ENCODE results near the gene PLCB4. TPM values are rescaled to one million over a fixed set of nuclear protein-coding genes. Genes with fewer than 3 reads are reported as not detected.

PLCB4 gene
- total RNA-seq, 2 experiments from 2014 or later, result not detected

DNA sequence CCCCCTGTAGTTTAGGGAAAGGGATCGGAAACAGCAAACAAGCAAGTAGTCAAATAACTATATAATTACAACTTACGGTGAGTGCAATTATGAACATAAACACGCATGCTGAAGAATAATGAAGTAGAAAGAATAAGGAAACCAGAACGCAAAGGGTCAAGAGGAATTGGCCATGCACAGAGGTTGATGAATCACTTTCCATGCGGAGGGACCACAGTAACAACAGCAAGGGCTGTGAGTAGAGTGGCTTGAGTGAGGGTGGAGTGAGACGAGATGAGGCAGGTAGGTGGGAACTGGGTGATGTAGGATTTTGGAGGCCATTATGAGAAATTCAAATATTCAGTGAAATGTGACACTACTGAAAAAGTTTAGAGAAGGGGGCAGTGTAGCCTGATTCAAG lies 333.3 kb downstream of the PLCB4 start:
- POLR2A ChIA-PET, result no interaction called here
- no peak for DNase-seq
- Mint-ChIP-seq H3K27me3 (no peaks in the 10 kb centered on the region), H3K9me3 (no peaks in the 10 kb centered on the region), H3K36me3 (ENCODE audit: low read depth) (no peaks in the 10 kb centered on the region), H3K4me1 (no peaks in the 10 kb centered on the region), H3K4me3 (no peak overlapping the region), H3K27ac (no peak overlapping the region)
- CTCF ChIA-PET, result no interaction called here

DNA sequence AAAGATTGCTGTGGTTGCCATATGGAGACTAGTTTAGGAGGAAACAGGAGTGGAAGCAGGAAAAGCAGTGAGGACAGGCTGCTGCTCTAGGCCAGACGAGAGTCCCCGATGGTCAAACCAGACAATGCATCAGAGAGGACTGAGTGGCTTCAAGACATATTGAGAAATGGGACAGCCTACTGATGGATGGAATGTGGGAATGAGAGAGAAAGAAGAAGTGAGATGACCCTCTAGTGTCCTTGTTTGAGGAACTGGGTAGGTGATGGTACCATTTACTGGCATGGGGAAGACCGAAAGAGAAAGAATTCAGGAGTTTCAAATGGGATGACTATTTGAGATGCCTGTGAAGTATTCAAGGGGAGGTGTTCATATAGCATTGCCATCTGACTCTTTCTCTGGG lies 333.7 kb downstream of the PLCB4 start:
- Mint-ChIP-seq H3K4me3 (no peak overlapping the region), H3K27me3 (no peaks in the 10 kb centered on the region), H3K36me3 (ENCODE audit: low read depth) (no peaks in the 10 kb centered on the region), H3K4me1 (no peaks in the 10 kb centered on the region), H3K9me3 (no peaks in the 10 kb centered on the region), H3K27ac (no peak overlapping the region)
- CTCF ChIA-PET, result no interaction called here
- POLR2A ChIA-PET, result no interaction called here
- no peak for DNase-seq

DNA sequence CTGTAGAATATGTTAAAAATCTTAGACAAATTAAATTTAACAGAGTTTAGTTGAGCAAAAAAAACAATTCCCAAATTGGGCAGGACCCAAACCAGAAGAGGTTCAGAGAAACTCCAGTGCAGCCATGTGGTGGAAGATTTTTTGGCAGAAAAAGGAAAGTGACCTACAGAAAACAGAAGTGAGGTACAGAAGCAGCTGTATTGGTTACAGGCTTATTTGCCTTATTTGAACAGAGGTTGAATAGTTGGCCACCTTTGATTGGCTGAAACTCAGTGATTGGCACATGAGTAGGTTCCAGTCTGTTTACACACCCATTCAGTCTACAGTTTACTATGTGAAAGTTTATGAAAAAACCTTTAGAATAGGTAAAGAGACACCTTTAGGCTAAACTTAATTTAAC lies 334.6 kb downstream of the PLCB4 start:
- ChIA-PET POLR2A (no interaction called here), CTCF (no interaction called here)
- no peak overlapping the region for H3K27ac Mint-ChIP-seq
- H3K4me1 Mint-ChIP-seq, result no peaks in the 10 kb centered on the region
- no peaks in the 10 kb centered on the region for H3K27me3 Mint-ChIP-seq
- no peaks in the 10 kb centered on the region for H3K9me3 Mint-ChIP-seq
- no peak for DNase-seq
- H3K4me3 Mint-ChIP-seq, result no peak overlapping the region
- no peaks in the 10 kb centered on the region for H3K36me3 Mint-ChIP-seq (ENCODE audit: low read depth)

DNA sequence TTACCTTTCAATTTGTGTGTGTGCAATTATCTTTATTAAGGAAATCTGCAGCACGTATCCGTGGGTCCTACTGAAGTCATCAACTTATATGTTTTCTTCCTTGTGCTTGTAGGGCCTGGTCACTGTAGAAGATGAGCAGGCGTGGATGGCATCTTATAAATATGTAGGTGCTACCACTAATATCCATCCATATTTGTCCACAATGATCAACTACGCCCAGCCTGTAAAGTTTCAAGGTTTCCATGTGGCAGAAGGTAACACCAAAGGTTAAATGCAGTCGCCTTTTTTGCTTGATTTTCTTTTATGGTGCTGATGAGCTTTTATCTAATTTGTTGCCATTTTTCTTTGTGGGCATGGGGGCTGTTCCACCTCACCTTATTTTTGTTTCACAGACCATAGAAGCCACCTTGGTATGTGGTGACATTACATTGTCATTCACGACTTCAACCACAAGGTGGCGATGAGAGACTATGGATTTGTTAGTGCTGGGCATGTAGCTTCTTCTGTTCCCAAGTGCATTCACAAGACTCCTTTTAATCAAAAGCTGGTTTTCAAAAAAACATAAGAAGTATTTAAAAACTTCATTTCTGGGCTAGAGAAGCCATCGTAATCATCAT lies 339.0 kb downstream of the PLCB4 start:
- H3K27me3 Mint-ChIP-seq, result no peaks in the 10 kb centered on the region
- CTCF ChIA-PET, result interaction anchor here (0.7 to 1.1 kb wide), 3 partner anchors 200 to 205 kb away, joined by 4 to 5 read pairs (median 4); no protein-coding TSS in a partner anchor
- H3K27ac Mint-ChIP-seq, result no peak overlapping the region
- H3K36me3 Mint-ChIP-seq (ENCODE audit: low read depth), result no peaks in the 10 kb centered on the region
- peak; percentile 59 for DNase-seq
- no peaks in the 10 kb centered on the region for H3K4me1 Mint-ChIP-seq
- POLR2A ChIA-PET, result interaction anchor here (1.2 kb wide), 1 partner anchor 202 kb away, joined by 5 read pairs; no protein-coding TSS in a partner anchor
- H3K9me3 Mint-ChIP-seq, result no peaks in the 10 kb centered on the region
- H3K4me3 Mint-ChIP-seq, result no peak overlapping the region

DNA sequence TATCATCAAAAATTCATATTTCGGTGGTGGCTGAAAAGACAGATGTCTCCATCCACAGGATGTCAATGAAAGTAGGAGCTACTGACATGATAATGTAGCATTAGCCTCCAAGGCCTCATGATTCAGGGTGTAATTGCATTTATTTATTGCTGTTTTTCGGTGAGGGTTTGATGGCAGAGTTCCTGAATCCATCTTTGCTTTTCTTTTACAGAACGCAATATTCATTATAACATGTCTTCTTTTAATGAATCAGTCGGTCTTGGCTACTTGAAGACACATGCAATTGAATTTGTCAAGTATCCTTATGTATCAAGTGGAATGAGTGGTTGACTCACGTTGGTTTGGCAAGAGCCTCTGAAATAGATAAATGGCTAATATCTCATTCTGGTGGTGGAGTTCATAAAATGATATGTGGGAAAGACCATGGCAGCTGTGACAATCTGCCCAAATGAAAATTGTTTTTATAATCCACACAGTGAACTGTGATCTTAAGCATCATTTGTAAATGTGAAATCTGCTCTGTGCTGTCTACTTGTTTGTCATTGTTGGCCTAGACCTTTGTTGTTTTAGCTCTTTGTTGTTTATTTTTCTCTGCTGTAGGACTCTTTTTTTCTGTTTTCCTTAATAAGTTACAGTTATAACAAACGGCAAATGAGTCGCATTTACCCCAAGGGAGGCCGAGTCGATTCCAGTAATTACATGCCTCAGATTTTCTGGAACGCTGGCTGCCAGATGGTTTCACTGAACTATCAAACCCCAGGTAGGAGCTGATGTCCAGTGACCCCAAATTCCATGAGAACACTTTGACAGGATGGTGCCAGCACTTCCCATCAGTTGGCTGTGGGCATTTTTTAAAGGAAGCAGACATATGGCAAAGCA lies 339.8 kb downstream of the PLCB4 start:
- Mint-ChIP-seq H3K4me3 (no peak overlapping the region), H3K9me3 (no peaks in the 10 kb centered on the region), H3K4me1 (no peaks in the 10 kb centered on the region), H3K27me3 (no peaks in the 10 kb centered on the region), H3K27ac (no peak overlapping the region), H3K36me3 (ENCODE audit: low read depth) (no peaks in the 10 kb centered on the region)
- no peak for DNase-seq
- CTCF ChIA-PET, result interaction anchor here (0.7 to 1.1 kb wide), 3 partner anchors 199 to 204 kb away, joined by 4 to 5 read pairs (median 4); no protein-coding TSS in a partner anchor
- POLR2A ChIA-PET, result interaction anchor here (1.2 kb wide), 1 partner anchor 201 kb away, joined by 5 read pairs; no protein-coding TSS in a partner anchor

DNA sequence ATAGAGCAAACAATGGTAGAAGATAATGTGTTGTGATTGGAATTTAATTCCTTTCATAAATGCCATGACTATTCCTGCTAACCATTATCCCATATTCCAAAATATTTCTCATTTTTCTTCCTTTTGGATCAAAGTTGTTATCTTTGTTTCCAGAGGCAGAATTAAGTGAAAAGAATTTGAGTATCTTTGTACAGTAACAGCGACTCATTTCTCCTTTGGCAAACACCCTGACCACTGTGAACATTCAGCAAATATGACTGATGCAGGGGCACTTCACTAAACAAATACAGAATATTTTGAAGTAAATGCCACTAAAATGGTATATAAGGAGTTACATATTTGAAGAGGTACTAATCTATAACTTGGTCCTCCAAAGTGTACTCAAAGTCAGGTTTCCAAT lies 340.5 kb downstream of the PLCB4 start:
- no peak overlapping the region for H3K27ac Mint-ChIP-seq
- CTCF ChIA-PET, result no interaction called here
- POLR2A ChIA-PET, result no interaction called here
- no peak overlapping the region for H3K4me3 Mint-ChIP-seq
- H3K27me3 Mint-ChIP-seq, result no peaks in the 10 kb centered on the region
- H3K4me1 Mint-ChIP-seq, result no peaks in the 10 kb centered on the region
- no peaks in the 10 kb centered on the region for H3K36me3 Mint-ChIP-seq (ENCODE audit: low read depth)
- H3K9me3 Mint-ChIP-seq, result no peaks in the 10 kb centered on the region
- DNase-seq, result no peak

DNA sequence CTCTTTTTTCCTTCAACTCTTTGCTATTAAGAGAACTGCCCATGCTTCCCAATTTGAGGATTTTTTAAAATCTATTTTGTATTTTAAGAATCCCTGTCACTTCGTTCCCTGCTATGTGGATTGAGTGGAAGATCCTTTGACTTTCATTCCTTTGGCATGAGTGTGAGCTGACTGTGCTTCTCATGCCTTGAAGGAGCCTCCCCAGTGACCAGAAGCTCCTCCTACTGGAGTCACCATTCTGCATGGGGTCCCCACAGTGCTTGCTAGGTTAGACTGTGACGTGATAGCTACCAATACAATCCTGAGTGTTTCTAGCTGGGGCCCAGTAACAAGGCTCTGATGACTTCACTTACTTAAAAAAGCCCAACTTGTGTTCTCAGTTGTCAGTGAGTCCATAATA lies 341.1 kb downstream of the PLCB4 start:
- ChIA-PET POLR2A (no interaction called here), CTCF (no interaction called here)
- no peak overlapping the region for H3K4me3 Mint-ChIP-seq
- H3K27ac Mint-ChIP-seq, result no peak overlapping the region
- no peaks in the 10 kb centered on the region for H3K9me3 Mint-ChIP-seq
- H3K36me3 Mint-ChIP-seq (ENCODE audit: low read depth), result no peaks in the 10 kb centered on the region
- no peak for DNase-seq
- H3K27me3 Mint-ChIP-seq, result no peaks in the 10 kb centered on the region
- H3K4me1 Mint-ChIP-seq, result no peaks in the 10 kb centered on the region

DNA sequence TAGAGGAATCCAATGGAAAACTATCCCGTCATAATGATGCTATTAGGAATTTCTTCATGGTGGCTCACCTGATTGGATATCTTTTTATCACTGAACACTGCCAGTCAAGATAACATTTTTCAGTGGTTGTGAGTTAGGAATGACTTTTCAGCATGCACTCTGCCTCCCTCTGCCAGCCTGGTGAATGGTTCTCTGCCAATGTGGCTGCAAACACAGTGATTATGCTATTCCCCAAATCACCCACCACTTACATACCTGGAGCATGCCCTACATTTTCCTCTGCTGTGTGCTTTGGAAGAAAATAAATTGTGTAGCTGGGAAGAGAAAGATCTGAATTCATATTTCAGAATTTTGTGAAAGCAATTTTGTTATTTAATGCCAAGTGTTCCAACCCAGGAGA lies 342.9 kb downstream of the PLCB4 start:
- H3K9me3 Mint-ChIP-seq, result no peaks in the 10 kb centered on the region
- POLR2A ChIA-PET, result no interaction called here

DNA sequence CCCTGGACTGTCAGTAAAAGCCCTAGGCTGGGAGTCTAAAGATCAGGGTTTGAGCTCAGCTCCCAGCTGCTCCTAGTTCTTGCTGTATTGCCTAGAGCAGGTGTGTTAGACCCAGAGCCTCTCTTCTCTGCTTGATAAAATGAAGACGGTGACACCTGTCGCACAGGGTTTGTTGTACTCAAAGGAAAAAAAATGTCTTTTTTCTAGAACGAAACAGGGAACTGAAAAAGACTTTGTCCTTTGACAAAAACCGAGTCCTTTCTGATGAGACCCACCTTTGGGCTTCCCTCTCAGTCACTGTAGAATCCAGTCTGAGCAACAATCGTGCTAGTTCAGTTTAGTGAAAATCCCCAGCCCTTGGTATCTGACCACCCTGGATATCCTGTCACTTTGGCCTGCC lies 343.4 kb downstream of the PLCB4 start:
- Mint-ChIP-seq H3K27ac (no peak overlapping the region), H3K36me3 (ENCODE audit: low read depth) (no peaks in the 10 kb centered on the region), H3K9me3 (no peaks in the 10 kb centered on the region), H3K4me3 (no peak overlapping the region), H3K27me3 (no peaks in the 10 kb centered on the region), H3K4me1 (no peaks in the 10 kb centered on the region)
- POLR2A ChIA-PET, result no interaction called here
- CTCF ChIA-PET, result no interaction called here
- no peak for DNase-seq

More for the DNA sequence above, 342.9 kb downstream of the PLCB4 start:
- Mint-ChIP-seq H3K4me1 (no peaks in the 10 kb centered on the region), H3K36me3 (ENCODE audit: low read depth) (no peaks in the 10 kb centered on the region), H3K27ac (no peak overlapping the region), H3K4me3 (no peak overlapping the region), H3K27me3 (no peaks in the 10 kb centered on the region)
- DNase-seq, result no peak
- CTCF ChIA-PET, result no interaction called here

DNA sequence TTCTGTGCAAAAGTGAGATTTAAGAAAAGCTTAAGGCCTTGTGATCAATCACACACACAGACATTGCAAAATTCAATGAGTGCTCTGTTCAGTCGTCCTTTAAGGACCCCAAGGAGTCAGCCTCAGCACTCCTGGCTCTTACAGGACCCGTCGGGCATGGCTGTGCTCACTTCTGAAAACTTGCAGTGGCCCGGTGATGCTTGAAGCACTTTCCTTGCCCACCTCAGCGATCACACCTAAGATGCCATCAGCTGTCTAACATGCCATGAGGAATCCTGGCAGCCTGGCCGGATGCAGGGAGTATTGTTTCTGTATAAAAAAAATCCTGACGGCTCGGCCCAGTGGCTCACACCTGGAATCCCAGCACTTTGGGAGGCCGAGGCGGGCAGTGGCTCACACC lies 344.1 kb downstream of the PLCB4 start:
- ChIA-PET CTCF (no interaction called here), POLR2A (no interaction called here)
- Mint-ChIP-seq H3K4me3 (no peak overlapping the region), H3K36me3 (ENCODE audit: low read depth) (no peaks in the 10 kb centered on the region), H3K9me3 (no peaks in the 10 kb centered on the region), H3K27me3 (no peaks in the 10 kb centered on the region), H3K4me1 (no peaks in the 10 kb centered on the region), H3K27ac (no peak overlapping the region)
- no peak for DNase-seq

DNA sequence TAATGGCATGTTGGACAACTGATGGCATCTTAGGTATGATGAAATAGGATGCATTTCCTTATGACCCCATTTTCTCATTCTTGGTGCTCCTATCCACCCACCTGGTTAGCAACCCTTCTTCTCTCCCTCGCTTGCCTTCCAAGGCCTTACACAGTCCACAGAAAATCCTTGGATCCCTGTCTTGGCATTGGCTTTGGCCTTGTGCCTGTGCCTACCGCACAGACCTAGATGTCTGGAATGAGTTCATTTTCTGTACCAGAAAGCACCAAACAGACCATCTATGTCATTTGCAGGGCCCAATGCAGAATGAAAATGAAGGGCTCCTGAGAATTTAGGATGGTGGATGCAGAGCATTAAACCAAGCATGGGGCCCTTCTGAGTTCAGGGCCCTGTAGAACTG lies 346.5 kb downstream of the PLCB4 start:
- Mint-ChIP-seq H3K27me3 (no peaks in the 10 kb centered on the region), H3K36me3 (ENCODE audit: low read depth) (no peaks in the 10 kb centered on the region), H3K9me3 (no peaks in the 10 kb centered on the region), H3K4me3 (no peak overlapping the region), H3K4me1 (no peaks in the 10 kb centered on the region), H3K27ac (no peak overlapping the region)
- DNase-seq, result no peak
- CTCF ChIA-PET, result no interaction called here
- POLR2A ChIA-PET, result no interaction called here

DNA sequence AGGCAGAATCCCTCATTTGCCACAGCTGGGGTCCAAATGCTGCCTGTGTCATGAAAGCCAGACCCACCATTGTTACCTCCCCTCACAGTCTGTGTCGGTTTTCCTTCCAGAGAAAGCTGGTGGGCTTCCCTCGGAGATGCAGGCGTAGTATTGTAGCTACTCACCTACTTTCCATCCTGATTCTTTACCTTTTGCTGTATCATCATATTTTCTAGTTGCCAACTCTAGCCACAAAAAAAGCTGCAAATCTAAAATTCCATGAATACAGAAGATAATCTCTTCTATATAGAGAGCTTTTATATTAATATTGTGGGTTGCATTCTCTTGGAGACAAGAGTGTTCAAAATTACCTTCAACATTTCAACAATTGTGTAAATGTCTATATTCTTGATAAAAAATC lies 347.5 kb downstream of the PLCB4 start:
- CTCF ChIA-PET, result interaction anchor here (0.5 kb wide), 1 partner anchor 50 kb away, joined by 3 read pairs; no protein-coding TSS in a partner anchor
- no peaks in the 10 kb centered on the region for H3K27me3 Mint-ChIP-seq

DNA sequence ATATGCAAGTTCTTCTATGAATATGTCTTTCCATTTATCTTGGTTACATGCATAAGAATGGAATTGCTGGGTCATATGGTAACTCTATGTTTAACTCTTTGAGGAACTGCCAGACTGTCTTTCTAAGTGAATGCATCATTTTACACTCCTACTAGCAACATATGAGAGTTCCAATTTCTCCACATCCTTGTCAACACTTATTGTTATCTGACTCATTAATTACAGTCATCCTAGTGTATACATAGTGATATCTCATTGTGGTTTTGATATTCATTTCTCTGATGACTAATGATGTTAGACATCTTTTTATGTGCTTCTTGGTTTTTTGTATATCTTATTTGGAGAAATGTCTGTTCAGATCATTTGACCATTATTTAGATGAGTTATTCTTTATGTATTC lies 348.8 kb downstream of the PLCB4 start:
- Mint-ChIP-seq H3K27me3 (no peaks in the 10 kb centered on the region), H3K27ac (no peak overlapping the region), H3K4me1 (no peaks in the 10 kb centered on the region), H3K9me3 (no peaks in the 10 kb centered on the region), H3K36me3 (ENCODE audit: low read depth) (no peaks in the 10 kb centered on the region), H3K4me3 (no peak overlapping the region)
- DNase-seq, result no peak
- CTCF ChIA-PET, result no interaction called here
- POLR2A ChIA-PET, result no interaction called here

More for the DNA sequence above, 347.5 kb downstream of the PLCB4 start:
- Mint-ChIP-seq H3K4me3 (no peak overlapping the region), H3K27ac (no peak overlapping the region), H3K4me1 (no peaks in the 10 kb centered on the region), H3K36me3 (ENCODE audit: low read depth) (no peaks in the 10 kb centered on the region), H3K9me3 (no peaks in the 10 kb centered on the region)
- no peak for DNase-seq
- POLR2A ChIA-PET, result no interaction called here

Data from activated CD4-positive, alpha-beta T cell treated with anti-CD3 and anti-CD28 coated beads, Interleukin-2, amount 10 ng/mL, durations not matched to agents 7 days and 5 days (primary cell).